HUES64 (cell line): ENCODE data around the gene PIGR.
"Not testable (repeated sequence)": the region's sequence is repeated elsewhere in the genome, so short reads cannot be mapped to it uniquely, and the experiment has no call there.

Experiments
- H3K27ac ChIP-seq: 2 replicates; pipeline ENCODE4 v1.7.0; 2013; ENCODE audit warnings: low read depth, low read length, inconsistent platforms
- H3K27me3 ChIP-seq: 2 replicates; pipeline ENCODE4 v1.6.1; 2013; ENCODE audit warnings: mild to moderate bottlenecking, low read length; ENCODE audit not compliant: insufficient read depth
- H3K36me3 ChIP-seq: 2 replicates; pipeline ENCODE4 v1.6.1; 2013; ENCODE audit warnings: mild to moderate bottlenecking, low read length; ENCODE audit not compliant: insufficient read depth
- H3K4me1 ChIP-seq: 2 replicates; pipeline ENCODE4 v1.6.1; 2013; ENCODE audit warnings: mild to moderate bottlenecking, low read length, moderate library complexity; ENCODE audit not compliant: insufficient read depth
- H3K4me3 ChIP-seq: 2 replicates; pipeline ENCODE4 v1.5.1; 2013; ENCODE audit warnings: mild to moderate bottlenecking, low read length, moderate library complexity
- H3K9ac ChIP-seq: 2 replicates; pipeline ENCODE4 v1.6.1; 2013; ENCODE audit warnings: mild to moderate bottlenecking, low read depth, low read length
- H3K9me3 ChIP-seq: 2 replicates; pipeline ENCODE4 v1.6.1; 2013; ENCODE audit warnings: low read depth, low read length; ENCODE audit not compliant: insufficient read depth
- WGBS: fragments of 150-250, 120-280 bp; methylation state at CpG from one replicate; pipeline ENCODE4 v1.1.7; 2013; ENCODE audit warnings: missing lambda C conversion rate; 5-methylcytosine and 5-hydroxymethylcytosine counted together

Gene PIGR

GRCh38 chr1:206931709-206932108 lies 14.6 kb downstream of the PIGR start:
- Histone ChIP-seq H3K4me1 (no peaks in the 10 kb centered on the region), H3K27me3 (no peaks in the 10 kb centered on the region), H3K9me3 (no peaks in the 10 kb centered on the region), H3K27ac (no peak overlapping the region), H3K9ac (no peak overlapping the region), H3K36me3 (no peaks in the 10 kb centered on the region), H3K4me3 (no peak overlapping the region)
- 80% methylated on average over 6 of the region's 6 CpGs for WGBS

GRCh38 chr1:206930210-206930798 lies 16.0 kb downstream of the PIGR start:
- no peaks in the 10 kb centered on the region for H3K4me1 ChIP-seq
- no peak overlapping the region for H3K4me3 ChIP-seq
- WGBS, result 94% methylated on average over 17 of the region's 17 CpGs
- H3K9ac ChIP-seq, result no peak overlapping the region
- no peaks in the 10 kb centered on the region for H3K36me3 ChIP-seq
- no peak overlapping the region for H3K27ac ChIP-seq
- H3K27me3 ChIP-seq, result no peaks in the 10 kb centered on the region
- no peaks in the 10 kb centered on the region for H3K9me3 ChIP-seq

- H3K9ac ChIP-seq, result no peak overlapping the region
- no peak overlapping the region for H3K4me3 ChIP-seq
- H3K27ac ChIP-seq, result no peak overlapping the region
- H3K27me3 ChIP-seq, result no peaks in the 10 kb centered on the region
- no peaks in the 10 kb centered on the region for H3K4me1 ChIP-seq
- H3K36me3 ChIP-seq, result no peaks in the 10 kb centered on the region
- no peaks in the 10 kb centered on the region for H3K9me3 ChIP-seq
- WGBS, result 92% methylated on average over 3 of the region's 6 CpGs
These were observed 16.7 kb downstream of the PIGR start for GRCh38 chr1:206929524-206929923.

DNA sequence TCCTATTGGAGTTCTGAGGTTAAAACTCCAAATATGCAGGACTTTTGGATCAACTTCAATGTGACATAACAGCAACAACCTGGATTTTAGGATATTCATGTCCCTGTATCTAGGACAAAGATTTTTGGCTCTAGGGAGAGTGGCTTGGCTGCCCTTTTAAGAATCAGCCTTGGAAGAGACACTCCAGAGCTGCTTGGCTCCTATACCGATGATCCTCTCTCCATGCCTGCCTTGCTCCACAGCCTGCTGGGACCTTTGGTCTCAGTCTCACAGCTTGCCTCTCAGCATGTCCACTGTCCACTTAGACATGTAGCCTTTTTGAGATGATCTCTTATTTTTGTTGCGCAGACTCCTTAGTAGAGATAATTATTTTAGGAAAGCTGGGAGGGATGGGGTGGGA lies 20.0 kb downstream of the PIGR start:
- Histone ChIP-seq H3K9me3 (no peaks in the 10 kb centered on the region), H3K9ac (no peak overlapping the region), H3K27ac (no peak overlapping the region), H3K36me3 (no peaks in the 10 kb centered on the region), H3K27me3 (no peaks in the 10 kb centered on the region), H3K4me3 (no peak overlapping the region), H3K4me1 (no peaks in the 10 kb centered on the region)
- 92% methylated on average over 2 of the region's 2 CpGs for WGBS

DNA sequence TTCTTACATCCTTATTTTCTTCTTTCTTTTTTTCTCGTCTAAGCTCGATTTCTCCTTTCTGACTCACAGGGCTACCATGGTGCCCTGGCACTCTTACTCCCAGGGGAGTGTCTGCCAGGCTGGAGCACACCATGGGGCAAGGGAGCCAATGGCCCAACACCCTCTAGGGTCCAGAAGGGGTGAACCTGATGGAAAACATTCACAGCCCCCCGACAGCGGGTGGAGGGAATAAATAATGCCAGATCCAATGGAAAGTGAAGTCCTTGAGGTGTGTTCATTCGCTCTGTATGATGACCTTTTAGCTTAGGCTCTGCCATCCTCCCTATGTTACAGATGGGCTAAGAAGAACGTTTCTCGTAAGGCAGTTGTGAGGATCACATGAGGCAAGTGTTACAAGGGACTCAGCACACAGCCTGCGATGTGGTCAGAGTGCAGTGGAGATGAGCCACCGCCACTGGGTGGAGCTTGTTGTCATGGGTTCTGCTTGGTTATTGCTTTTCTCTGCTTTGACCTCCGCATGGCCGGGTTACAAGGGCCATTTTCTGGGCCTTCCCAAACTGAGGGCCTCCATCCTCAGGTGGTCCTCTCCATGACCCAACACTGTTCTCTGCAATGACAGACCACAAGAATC lies 21.0 kb downstream of the PIGR start:
- no peaks in the 10 kb centered on the region for H3K36me3 ChIP-seq
- H3K9me3 ChIP-seq, result no peaks in the 10 kb centered on the region
- H3K4me1 ChIP-seq, result no peaks in the 10 kb centered on the region
- no peak overlapping the region for H3K27ac ChIP-seq
- no peaks in the 10 kb centered on the region for H3K27me3 ChIP-seq
- H3K9ac ChIP-seq, result no peak overlapping the region
- no peak overlapping the region for H3K4me3 ChIP-seq
- 88% methylated on average over 11 of the region's 11 CpGs for WGBS

- H3K4me3 ChIP-seq, result no peak overlapping the region
- H3K4me1 ChIP-seq, result no peaks in the 10 kb centered on the region
- no peaks in the 10 kb centered on the region for H3K27me3 ChIP-seq
- H3K27ac ChIP-seq, result no peak overlapping the region
- no peaks in the 10 kb centered on the region for H3K9me3 ChIP-seq
- no peaks in the 10 kb centered on the region for H3K36me3 ChIP-seq
- 91% methylated on average over 8 of the region's 8 CpGs for WGBS
- H3K9ac ChIP-seq, result no peak overlapping the region
These were observed 21.6 kb downstream of the PIGR start for GRCh38 chr1:206924592-206925105.

DNA sequence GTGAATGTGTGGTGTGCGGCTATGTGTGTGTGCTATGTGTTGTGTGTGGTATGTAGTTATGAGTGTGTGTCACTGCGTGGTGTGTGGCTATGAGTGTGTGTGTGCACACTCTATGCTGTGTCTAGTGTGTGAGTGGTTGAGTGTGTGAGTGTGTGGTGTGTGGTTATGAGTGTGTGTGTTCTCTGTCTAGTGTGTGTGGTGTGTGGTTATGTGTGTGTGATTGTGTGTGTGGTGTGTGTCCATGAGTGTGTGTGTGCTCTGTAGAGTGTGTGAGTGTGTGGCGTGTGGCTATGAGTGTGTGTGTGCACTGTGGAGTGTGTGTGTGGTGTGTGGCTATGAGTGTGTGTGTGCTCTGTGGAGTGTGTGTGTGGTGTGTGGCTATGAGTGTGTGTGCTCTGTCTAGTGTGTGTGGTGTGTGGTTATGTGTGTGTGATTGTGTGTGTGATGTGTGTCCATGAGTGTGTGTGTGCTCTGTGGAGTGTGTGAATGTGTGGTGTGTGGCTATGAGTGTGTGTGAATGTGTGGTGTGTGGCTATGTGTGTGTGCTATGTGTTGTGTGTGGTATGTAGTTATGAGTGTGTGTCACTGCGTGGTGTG lies 22.2 kb downstream of the PIGR start:
- H3K9ac ChIP-seq, H3K9me3 ChIP-seq, H3K27me3 ChIP-seq, H3K4me1 ChIP-seq, H3K36me3 ChIP-seq, H3K27ac ChIP-seq, H3K4me3 ChIP-seq: not testable (repeated sequence)
- whole genome bisulfite sequencing, result 91% methylated on average over 4 of the region's 4 CpGs

DNA sequence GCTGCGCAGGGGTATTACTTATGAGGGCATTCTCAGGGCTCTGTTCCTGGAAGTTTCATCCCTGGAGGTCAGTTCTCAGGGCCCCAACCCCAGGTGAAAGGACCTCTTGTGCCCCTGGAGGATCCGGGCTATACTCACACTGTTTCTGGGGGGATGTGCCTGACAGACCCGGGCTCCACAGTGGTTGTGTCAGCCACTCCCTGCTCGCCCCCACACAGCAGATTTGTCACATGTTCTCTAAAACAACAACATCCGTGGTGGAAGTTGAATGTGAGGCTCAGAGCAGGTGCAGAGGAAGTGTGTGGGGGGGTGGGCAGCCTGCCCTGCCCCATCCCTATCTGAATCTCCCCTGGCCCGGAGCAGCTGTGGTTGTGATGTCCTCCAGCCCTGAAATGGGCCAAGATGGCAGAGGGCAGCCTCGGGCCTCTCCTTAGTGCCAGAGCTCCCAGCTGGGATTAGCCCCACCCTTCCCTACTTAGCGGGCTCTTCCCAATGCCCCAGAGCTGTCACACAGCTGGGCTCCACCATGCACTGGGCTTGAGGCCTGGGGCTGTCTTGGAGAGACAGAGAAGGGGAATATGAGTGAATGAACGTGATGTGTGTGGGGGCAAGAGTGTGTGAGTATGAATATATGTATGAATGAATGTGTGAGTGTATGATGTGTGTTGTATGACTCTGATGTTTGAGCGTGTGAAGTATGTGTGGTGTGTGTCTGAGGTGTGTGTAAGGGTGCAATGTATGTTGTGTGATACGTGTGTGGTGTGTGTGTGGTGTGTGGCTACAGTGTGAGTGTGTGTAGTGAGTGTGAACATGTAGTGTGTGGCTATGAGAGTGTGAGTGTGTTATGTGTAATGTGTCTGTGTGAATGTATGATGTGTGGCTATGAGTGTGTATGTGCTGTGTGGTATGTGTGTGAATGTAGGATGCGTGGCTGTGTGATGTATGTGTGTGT lies 23.0 kb downstream of the PIGR start:
- Histone ChIP-seq H3K4me1 (no peaks in the 10 kb centered on the region), H3K27ac (no peak overlapping the region)
- WGBS, result 88% methylated on average over 11 of the region's 12 CpGs

GRCh38 chr1:206922524-206922923 lies 23.7 kb downstream of the PIGR start:
- Histone ChIP-seq H3K27ac (no peak overlapping the region), H3K9me3 (no peaks in the 10 kb centered on the region), H3K4me3 (no peak overlapping the region), H3K4me1 (no peaks in the 10 kb centered on the region), H3K27me3 (no peaks in the 10 kb centered on the region), H3K36me3 (no peaks in the 10 kb centered on the region), H3K9ac (no peak overlapping the region)
- WGBS, result 88% methylated on average over 1 of the region's 1 CpG

More for the DNA sequence above, 23.0 kb downstream of the PIGR start:
- no peaks in the 10 kb centered on the region for H3K36me3 ChIP-seq
- no peaks in the 10 kb centered on the region for H3K27me3 ChIP-seq
- no peaks in the 10 kb centered on the region for H3K9me3 ChIP-seq
- H3K4me3 ChIP-seq, result no peak overlapping the region
- H3K9ac ChIP-seq, result no peak overlapping the region

DNA sequence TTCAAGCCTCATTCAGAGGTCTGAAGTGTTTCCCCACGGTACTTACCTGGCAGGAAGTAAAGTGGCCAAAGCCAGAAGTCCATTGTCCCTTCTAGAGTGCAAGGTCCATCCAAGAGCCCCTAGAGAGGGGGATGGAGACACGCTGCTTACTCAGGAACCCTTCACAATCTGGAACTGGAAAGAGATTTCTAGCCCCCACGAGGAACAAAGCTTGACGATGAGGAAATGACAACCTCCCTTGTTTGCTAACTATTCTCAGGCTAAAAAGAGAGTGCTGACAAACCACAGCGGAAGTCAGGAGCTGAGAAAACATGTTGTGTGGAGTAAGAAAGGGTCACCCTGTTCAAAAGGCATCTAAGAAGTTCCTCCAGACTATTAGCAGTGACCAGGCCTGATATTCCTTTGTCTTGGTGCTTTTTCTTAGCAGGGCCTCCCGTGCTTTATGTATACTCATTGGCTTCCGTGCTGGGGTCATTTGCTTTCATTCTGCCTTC lies 24.4 kb downstream of the PIGR start, which contains the start of gene FCMR:
Gene FCMR (minus strand): TSS at position 170 of the 494 bp plus-strand sequence. CDS start 87 bp downstream, at position 83.
- 83% methylated on average over 7 of the region's 7 CpGs for WGBS
- Histone ChIP-seq H3K27me3 (no peaks in the 10 kb centered on the region), H3K4me3 (no peak within 1 kb of the TSS), H3K9me3 (no peaks in the 10 kb centered on the region), H3K27ac (no peak within 1 kb of the TSS), H3K4me1 (no peaks in the 10 kb centered on the region), H3K9ac (no peak within 1 kb of the TSS), H3K36me3 (no peaks in the 10 kb centered on the region)
